ENCODE results near the gene CHD8. TPM values are rescaled to one million over a fixed set of nuclear protein-coding genes. Genes with fewer than 3 reads are reported as not detected.

CHD8 gene, protein sequence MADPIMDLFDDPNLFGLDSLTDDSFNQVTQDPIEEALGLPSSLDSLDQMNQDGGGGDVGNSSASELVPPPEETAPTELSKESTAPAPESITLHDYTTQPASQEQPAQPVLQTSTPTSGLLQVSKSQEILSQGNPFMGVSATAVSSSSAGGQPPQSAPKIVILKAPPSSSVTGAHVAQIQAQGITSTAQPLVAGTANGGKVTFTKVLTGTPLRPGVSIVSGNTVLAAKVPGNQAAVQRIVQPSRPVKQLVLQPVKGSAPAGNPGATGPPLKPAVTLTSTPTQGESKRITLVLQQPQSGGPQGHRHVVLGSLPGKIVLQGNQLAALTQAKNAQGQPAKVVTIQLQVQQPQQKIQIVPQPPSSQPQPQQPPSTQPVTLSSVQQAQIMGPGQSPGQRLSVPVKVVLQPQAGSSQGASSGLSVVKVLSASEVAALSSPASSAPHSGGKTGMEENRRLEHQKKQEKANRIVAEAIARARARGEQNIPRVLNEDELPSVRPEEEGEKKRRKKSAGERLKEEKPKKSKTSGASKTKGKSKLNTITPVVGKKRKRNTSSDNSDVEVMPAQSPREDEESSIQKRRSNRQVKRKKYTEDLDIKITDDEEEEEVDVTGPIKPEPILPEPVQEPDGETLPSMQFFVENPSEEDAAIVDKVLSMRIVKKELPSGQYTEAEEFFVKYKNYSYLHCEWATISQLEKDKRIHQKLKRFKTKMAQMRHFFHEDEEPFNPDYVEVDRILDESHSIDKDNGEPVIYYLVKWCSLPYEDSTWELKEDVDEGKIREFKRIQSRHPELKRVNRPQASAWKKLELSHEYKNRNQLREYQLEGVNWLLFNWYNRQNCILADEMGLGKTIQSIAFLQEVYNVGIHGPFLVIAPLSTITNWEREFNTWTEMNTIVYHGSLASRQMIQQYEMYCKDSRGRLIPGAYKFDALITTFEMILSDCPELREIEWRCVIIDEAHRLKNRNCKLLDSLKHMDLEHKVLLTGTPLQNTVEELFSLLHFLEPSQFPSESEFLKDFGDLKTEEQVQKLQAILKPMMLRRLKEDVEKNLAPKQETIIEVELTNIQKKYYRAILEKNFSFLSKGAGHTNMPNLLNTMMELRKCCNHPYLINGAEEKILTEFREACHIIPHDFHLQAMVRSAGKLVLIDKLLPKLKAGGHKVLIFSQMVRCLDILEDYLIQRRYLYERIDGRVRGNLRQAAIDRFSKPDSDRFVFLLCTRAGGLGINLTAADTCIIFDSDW (N-terminal part only)
- 37.3 and 40.3 TPM in 2 replicates for total RNA-seq

DNA sequence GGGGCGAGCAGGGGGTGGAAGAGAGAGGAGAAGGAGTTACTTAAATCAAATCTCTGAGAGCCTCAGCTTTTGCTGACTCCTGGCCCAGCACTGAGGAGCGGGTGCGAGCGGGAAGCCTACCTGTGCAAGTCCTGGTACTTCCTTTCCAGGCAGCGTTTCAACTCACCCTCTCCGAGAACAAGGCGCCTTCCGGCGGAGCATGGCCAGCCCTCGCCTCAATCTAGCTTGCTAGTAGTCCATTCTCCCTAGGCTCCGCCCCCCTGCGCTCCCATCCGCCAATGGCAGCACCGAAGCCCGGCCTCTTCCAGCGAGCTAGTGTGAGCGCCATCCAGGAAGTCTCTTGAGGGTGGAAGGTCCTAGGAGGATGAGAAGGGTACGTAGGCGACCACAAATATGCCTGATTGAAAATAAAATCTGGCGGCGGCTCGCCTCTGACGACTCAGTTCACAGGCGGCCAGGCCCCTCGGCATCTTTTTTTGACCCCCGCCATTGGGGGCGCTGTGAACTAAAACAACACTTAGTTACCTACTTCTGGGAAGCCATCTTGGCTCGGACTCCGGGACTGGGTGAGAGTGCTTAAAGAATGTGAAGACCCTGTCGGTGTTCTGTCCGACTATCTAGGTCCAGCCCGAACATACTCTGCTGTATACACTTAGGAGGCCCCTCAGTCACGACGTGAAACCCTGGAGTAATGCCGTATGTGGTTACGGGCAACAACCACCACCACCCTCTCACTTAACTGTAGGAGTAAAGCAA, at the start of gene CHD8:
Gene CHD8 (minus strand): TSS at position 212 of the 756 bp plus-strand sequence. CDS start 24,480 bp downstream, outside the sequence.

DNA sequence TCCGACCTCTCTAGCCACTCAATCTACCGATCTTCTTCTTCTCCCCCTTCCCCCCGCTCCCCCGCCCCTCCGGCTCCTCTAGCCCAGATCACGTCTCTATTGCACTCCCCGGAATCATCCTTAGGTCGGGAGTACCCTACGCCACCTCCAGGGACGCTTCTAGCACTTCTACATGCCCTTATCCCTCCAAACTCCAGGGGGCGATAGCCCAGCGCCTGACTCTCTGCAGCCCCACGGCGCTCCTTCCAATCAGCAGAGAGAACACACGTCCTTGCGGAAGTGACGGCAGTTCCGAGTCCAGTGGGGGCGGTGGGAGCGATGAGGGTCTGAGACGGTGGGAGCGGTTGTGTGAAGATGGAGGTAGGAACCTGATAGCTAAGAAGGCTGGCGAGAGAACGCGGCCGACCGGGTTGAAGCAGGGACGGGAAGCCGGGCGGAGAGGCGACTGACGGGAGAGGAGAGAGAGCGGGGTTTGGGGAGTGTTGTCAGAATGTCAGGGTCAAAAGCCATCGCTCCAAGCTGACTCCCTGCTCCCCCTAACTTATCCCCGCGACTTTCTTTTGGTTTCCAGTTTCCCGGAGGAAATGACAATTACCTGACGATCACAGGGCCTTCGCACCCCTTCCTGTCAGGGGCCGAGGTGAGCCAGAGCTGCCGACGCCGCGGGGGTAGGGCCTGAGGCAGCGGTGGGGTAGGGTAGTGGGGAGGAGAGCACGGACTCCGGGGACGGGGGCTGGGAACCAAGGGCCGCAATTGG, 21.2 kb upstream of the CHD8 start, which contains the start of the genes RAB2B and TOX4:
Gene RAB2B (minus strand): TSS at position 35 of the 757 bp plus-strand sequence. CDS start 87 bp downstream, outside the sequence.
Gene TOX4 (plus strand): TSS at position 271 of the 757 bp plus-strand sequence. CDS start 84 bp downstream, at position 355.

DNA sequence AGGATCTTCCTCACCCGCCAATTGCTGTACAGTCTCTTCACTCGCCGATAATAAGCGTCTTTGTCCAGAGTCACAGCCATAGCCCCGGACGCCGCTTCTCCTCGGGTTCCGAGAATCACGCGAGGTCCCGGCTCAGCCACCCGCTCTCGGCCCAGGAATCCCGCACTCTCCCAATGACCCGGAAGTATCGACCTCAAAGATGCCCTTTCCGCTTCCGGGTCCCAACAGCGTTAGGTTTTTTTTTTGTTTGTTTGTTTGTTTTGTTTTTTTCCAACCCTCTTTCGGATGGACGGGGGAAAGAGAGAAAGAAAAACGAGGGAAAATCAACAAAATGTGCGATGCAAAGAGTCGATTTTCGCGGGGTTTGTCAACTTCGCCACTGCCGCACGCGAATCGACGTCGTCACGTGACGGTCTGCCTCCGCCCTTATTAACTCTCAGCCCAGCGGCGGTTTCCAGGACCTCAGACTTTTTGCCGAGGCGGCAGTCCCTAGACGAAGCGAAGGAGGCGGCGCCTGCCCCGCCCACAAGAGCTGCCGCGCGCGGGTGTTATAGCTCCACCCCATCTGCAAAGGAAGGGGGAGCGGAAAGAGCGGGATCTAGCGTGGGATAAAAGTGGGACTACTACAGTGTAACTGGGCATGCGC, 72.0 kb downstream of the CHD8 start, which contains the start of gene SUPT16H:
Gene SUPT16H (minus strand): TSS at position 172 of the 646 bp plus-strand sequence. CDS start 92 bp downstream, at position 80.

Other genes with a start within 250 kb of the CHD8 start
- 379 and 468 TPM in 2 replicates for gene HNRNPC, start 186.7 kb downstream of the CHD8 start, total RNA-seq
- gene RPGRIP1, start 176.0 kb downstream of the CHD8 start, total RNA-seq, result not detected in 2 replicates
- 37.5 and 42.0 TPM in 2 replicates for gene SUPT16H, start 72.1 kb downstream of the CHD8 start, total RNA-seq
- gene RAB2B, start 20.8 kb upstream of the CHD8 start, total RNA-seq, result 19.0 and 29.4 TPM in 2 replicates
- gene TOX4, start 21.1 kb upstream of the CHD8 start, total RNA-seq, result 45.1 and 54.9 TPM in 2 replicates
- gene METTL3, start 55.2 kb upstream of the CHD8 start, total RNA-seq, result 35.6 and 39.7 TPM in 2 replicates
- gene SALL2, start 70.2 kb upstream of the CHD8 start, total RNA-seq, result 4.7 and 11.0 TPM in 2 replicates
- gene OR10G3, start 124.0 kb upstream of the CHD8 start, total RNA-seq, result not detected in 2 replicates
- gene OR10G2, start 178.8 kb upstream of the CHD8 start, total RNA-seq, result not detected in 2 replicates
- gene OR4E2, start 197.7 kb upstream of the CHD8 start, total RNA-seq, result not detected in 2 replicates
- gene OR4E1, start 217.7 kb upstream of the CHD8 start, total RNA-seq, result not detected in 2 replicates